DMS153 (cell line): ENCODE data around the gene TMEM205.
"Not testable (repeated sequence)": the region's sequence is repeated elsewhere in the genome, so short reads cannot be mapped to it uniquely, and the experiment has no call there.

Experiments
- DNase-seq: peaks from one replicate; lab custom pipeline; 2025; lab: John Stamatoyannopoulos, UW

The TMEM205 gene

DNA sequence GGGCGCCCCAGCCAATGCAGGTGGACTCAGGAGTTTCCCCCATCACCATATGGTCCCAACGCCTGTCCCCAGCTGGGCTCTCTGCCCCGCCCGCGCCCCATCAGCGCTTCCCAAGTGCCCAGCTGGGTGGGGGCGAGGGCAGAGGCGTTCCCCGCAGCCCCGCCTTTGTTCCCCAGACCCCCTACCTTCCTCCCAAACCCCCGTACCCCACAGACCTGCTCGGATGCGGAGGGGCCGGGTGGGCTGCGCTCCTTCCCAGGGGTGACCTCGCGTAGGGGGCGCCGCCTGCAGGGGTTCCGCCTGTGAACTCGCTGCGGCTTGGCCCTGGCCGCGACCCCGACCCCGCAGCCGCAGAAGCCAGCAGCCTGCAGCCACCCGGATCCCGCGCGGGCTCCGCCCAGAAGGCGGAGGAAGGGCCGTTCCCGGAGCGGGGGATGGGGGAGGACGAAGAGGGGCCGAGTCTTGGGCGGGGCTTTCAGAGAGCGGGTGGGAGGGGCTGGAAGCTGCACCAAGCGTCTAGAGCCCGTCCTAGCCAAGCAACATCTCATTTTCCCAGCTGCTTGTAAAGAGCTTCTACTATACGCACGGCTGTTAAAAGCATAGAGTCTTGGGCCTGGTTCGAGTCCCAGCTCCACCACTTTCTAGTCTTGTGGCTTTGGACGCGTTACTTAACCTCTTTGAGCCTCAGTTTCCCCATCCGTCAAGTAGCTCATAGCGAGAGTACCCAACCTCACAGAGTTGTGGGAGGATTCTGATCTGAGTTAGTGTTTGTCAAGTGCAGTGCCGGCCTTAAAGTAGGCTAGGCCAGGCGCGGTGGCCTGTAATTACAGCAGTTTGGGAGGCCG is 6.6 kb downstream of the TMEM205 start, which contains the start of gene RAB3D:
Gene RAB3D, minus strand, starts transcription at position 404 of the 845 bp plus-strand sequence. CDS start 2,258 bp downstream, outside the sequence.
- DNase-seq = peak; percentile 83

DNA sequence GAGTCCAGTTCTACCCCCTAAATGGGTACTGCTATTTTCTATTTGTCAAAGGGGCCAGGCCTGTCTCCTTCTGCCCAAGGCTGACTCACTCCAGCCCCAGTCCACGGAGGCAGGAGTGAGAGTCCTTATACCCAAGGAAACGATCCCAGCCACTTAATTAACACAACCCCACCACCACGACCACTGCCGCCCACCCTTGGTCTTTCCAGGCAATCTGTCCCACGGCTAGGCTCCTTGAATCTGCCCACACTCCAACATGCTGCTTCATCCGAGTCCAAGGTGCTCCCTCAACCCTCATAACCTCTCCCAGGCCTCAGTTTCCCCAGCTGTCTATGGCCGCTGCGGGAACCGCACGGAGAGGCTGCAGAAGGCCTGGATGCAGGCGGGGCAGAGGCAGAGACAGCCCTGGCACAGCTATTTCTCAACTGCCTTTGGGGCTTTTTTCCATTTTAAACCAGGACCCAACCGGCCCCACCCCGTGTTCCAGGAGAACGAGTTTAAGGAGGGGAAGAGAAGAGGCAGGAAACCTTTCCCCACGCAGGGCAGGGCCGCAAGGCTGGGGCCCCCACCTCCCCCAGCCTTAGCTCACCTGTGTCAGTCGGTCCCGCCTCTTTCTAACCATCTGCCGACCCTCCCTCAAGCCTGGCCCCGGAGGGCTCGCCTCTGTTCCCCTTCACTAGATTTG is 7.4 kb downstream of the TMEM205 start:
- DNase-seq = no peak

DNA sequence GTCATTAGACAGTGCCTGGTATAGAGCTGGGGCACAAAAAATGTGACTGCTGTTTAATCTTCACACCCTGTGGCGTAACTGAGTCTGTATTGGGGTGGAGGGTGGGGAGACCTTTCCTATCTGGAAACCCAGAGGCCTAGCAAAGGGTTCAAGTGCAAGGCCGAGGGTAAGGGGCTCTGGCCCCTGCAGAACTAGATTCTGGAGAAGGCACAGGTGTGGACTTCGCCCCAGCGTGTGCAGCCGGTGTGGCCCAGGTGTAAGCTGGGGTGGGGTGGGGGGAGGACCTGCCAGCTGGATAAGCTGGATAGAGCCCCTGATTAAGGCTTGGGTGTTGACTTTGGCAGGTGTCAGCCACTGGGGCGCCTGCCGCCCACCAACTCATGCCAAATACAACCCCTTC is 7.9 kb downstream of the TMEM205 start:
- DNase-seq = no peak

DNA sequence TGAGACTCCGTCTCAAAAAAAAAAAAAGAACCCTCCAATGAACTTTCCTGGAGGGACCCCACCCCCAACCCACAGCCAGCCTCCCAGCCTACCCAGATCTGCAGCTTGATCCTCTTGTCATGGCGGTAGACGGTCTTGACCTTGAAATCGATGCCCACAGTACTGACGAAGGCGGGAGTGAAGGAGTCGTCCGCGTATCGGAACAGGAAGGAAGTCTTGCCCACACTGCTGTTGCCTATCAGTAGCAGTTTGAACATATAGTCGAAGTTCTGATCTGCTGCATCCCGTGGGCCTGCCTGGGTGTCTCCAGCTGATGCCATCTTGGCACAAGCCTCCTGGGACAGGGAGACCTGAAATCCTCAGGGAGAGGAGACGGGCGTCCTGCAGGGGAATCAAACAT is 9.0 kb downstream of the TMEM205 start:
- no peak for DNase-seq

DNA sequence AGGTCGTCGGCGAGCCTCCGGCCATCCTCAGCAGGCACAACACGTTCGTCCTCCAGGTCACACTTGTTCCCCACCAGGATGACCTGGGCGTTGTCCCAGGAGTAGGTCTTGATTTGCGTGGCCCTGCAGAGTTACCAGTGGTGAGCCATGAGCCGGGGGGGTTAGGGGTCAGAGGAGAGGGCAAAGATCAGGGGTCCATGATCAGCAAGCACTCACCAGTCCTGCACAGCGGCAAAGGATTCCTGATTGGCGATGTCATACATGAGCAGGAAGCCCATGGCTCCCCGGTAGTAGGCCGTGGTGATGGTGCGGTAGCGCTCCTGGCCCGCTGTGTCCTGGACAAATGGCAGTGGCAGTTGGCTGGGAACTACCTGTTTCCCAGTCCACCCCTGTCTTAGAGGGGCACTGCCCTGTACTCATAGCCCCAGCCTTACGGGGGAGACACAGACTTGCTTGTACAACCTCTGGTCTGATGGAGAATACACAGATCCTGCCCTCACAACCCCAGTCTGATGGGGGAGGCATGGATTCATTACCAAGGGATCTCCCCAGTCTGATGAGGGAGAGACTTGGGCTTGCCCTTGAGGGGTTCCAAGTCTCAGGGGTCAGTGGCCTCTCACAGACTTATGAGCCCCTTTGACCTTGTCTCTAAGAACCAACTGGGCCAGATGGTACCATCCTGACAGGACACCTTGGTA is 10.5 kb downstream of the TMEM205 start:
- no peak for DNase-seq

DNA sequence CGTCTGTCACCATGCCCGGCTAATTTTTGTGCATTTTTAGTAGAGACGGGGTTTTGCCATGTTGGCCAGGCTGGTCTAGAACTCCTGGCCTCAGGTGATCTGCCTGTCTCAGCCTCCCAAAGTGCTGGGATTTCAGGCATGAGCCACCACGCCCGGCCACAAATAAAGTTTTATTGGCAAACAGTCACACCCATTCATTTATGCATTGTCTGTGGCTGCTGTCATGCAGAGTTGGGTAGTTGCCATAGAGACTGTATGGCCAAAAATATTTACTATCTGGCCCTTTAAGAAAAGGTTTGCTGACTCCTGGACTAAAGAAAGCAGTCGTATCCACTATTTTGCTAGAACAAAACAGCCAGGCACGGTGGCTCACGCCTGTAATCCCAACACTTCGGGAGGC is 12.2 kb downstream of the TMEM205 start:
- not testable (repeated sequence) for DNase-seq

DNA sequence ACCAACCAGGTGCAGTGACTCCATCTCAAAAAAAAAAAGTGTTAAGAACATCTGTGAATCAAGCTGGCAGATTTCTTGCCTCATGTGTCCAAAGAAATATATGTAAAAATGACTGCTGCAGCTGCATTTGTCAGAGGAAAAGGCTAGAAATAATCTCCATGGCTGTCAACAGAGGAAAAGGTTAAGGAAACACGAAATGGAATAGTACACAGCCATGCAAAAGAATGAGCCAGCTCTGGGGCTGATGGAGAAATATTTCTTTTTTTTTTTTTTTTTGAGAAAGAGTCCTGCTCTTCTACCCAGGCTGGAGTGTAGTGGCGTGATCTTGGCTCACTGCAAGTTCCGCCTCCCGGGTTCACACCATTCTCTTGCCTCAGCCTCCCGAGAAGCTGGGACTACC is 13.2 kb downstream of the TMEM205 start:
- no peak for DNase-seq

DNA sequence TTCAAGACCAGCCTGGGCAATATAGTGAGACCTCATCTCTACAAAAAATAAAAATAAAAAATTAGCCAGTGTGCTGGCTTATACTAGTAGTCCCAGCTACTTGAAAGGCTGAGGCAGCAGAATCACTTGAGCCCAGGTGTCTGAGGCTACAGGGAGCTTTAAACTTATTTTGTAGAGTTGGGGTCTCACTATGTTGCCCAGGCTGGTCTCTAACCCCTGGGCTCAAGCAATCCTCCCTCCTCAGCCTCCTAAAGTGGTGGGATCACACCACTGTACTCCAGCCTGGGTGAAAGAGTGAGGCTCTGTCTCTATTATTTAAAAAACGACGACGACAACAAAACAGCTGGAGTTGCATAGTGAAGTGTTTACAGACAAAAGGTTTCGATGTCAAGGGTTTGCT is 14.6 kb downstream of the TMEM205 start:
- DNase-seq = no peak

DNA sequence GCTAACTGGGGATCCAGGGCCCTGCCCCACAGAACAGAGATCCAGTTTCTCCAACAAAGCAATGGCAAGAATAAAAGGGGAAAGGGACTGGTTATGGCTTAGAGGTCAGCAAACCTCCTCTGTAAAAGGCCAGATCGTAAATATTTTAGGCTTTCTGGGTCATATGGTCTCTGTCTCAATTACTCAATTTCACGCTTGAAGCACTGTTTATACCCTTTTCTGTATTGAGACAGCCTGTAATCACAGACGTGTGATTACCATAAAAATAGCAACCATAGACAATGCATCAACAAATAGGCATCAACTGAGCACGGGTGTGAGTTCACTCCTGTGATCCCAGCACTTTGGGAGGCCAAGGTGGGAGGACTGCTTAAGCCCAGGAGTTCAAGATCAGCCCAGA is 15.9 kb downstream of the TMEM205 start:
- no peak for DNase-seq

DNA sequence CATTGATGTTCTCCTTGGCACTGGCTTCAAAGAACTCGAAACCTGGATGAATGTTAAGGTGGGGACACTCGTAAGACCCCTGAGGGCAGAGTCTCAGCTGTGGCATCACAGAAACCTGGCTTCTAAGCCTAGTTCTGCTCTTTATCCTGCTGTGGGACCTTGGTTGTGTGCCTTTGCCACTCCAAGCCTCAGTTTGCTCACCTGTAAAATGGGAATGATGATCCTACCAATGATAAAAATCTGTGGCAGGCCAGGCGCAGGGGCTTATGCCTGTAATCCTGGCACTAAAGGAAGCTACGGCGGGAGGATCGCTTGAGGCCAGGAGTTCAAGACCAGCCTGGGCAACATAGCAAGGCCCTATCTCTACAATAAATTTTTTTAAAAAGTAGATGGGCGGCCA is 20.5 kb downstream of the TMEM205 start:
- DNase-seq = no peak

DNA sequence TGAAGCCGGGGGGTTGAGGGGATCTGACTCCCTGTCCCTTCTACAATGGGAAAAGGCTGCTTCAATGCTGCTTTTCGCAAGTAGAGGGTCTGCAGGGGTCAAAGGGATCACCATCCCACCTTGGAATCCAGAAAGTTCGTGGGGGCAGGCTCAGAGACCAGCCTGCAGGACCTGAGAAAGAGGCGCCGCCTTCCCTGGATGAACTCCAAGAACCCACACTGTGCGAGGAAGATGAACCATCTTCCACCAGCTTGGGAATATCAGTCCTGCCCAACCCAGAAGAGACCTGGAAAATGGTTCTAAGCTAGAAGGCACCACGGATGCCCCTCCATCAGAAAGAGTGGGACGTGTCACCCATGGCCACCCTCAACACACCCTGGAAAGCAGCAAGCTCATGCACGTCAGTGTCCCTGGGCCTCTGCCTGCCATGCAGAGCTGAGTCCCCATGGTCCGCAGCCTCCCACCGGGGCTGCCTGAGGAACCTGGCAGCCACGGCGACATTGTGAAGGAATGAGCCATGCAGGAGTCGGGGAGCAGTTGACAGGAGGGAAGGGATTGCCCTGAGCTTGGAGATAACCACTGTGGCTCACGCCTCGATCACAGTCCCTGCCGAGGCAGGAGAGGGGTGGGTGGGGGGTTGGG is 21.2 kb downstream of the TMEM205 start:
- DNase-seq = no peak

DNA sequence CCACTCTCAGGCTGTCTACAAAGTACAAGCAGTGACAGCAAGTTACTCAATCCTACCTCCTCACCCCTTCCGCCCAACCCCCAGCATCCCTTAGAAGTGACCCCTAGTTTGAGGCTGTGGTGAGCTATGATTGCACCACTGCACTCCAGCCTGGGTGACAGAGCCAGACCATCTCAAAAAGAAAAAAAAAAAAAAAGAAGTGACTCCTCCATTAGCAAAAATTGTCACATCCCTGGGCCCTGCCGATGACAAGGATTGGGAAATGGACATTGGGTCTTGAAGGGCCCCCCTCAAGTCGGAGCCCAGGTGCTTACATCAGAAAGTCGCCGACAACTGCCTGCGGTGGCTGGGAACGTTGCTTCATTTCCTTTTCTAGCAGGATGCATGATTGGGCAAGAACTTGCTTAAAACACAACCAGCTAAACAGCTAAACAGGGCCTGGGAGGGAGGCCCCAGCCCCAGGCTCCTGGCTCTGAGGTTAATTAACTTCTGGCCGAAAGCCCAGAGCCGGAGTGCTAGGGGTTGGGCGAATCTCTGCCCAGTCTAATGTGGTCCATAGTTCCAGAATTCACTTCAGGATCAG is 21.9 kb downstream of the TMEM205 start:
- DNase-seq = peak; percentile 84

DNA sequence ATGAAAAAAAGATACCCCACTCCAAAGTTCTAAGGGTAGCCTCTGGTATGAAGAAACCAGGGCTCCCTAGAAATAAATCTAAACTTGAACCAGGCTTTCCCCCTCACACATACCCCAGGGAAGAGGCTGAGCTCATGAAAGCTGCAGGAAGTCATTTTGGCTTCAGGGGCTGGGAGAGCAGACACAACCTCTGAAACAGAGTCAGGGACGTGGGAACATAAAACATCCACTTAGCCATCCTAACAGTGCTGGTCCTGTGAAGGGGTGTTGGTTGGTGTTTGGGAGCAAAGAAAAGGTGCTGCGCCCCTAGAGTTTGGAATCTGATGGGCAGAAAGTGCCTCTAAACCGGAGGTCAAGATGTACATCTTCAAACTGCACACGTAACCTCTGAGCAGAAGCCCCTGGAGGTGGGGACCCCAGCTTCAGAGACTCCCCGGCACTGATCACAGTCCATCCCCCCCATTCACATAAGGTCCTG is 22.4 kb downstream of the TMEM205 start:
- DNase-seq = no peak

DNA sequence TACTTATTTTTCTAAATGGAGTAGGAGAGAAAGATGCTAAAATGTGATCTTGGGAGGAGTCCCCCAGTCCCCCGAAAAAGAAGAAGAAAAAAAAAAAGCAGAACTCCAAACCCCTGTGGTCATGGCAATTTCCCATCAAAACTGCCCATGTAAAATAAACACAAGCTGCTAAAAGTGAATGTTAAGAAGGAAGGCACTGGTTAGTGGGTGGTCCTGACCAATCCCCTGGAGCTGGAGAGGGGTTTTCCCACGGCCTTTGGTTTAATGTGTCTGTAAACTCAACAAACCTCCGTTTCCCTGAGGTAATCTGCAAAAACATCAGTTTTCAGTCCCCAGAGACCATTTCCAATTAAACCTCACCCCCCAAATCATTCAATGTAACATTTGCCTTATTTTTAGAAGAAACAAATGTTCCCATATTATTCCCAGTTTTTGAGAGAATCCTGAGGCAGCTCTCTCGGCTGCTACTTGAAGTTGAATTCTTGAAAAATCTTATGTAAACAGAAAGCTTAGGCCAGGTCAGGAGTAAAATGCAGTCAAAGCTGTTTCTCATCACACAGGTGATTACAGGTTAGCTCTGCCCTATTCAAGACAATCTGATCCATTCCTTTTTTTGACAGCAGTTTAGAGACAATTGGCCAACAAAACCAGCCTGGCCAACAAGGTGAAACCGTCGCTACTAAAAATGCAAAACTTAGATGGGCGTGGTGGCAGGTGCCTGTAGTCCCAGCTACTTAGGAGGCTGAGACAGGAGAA is 23.6 kb downstream of the TMEM205 start:
- no peak for DNase-seq

DNA sequence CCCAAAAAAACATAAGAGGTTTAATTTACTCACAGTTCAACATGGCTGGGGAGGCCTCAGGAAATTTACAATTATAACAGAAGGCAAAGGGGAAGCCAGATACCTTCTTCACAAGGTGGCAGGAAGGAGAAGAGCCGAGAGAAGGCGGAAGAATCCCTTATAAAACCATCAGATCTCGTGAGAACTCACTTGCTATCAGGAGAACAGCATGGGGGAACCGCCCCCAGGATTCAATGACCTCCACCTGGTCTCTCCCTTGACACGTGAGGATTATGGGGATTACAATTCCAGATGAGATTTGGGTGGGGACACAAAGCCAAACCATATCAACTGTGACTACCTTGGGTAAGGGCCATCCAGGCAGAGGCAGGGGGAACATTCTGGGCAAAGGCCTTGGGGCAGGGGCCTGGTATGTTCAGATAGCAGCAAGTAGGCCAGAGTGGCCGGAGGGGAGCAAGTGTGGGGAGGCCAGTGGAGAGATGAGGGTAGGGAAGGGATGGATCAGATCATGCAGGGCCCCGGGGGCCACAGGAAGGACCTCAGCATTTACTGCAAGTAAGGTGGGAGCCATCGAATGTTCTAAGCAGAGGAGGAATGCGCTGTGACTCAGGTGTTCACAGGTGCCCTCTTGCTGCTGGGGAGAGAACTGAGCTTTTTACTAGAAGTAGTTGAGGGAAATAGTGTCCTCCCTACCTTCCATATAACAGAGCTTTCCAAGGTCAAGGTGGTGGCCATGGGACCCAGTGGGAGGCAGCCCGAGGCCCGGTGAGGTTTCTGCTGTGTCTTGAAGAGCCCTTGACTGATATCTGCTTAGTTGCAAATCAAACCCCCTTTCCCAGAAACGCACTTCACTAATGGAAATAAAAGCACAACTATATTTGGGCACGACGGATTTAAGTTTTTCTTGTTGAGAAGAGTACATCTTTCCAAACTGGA is 24.6 kb downstream of the TMEM205 start:
- DNase-seq = no peak

DNA sequence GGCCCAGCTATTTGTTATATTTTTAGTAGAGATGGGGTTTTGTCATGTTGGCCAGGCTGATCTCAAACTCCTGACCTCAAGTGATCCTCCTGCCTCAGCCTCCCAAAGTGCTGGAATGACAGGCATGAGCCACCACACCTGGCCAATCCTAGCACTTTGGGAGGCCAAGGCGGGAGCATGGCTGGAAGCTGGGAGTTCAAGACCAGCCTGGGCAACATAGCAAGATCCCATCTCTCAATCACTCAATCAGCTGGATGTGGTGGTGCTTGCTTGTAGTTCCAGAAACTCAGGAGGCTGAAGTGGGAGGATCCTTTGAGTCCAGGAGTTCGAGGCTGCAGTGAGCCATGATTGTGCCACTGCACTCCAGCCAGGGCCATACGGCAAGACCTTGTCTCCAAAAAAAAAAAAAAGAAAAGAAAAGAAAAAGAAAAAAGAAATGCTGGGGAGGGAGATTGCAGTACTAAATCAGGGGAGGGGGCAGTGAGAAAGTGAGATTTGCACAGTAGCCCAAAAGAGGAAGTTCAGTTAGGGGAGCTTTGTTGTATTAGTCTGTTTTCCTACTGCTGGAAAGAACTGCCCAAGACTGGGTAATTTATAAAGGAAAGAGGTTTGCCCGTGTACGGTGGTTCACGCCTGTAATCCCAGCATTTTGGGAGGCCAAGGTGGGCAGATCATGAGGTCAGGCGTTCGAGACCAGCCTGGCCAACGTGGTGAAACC is 25.6 kb downstream of the TMEM205 start:
- not testable (repeated sequence) for DNase-seq

DNA sequence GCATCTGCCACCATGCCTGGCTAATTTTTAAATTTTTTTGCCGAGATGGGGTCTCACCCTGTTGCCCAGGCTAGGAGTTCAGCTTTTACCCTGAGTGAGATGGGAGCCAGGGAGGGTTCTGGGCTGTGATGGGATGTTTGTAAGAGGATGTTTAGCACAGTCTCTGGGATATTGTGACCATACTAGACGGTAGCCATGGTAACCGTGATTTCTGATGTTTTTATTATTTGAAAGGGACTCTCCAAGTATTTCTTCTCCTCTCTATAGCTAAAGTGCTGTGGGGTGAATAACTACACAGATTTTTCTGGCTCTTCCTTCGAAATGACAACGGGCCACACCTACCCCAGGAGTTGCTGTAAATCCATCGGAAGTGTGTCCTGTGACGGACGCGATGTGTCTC is 39.7 kb downstream of the TMEM205 start:
- no peak for DNase-seq

DNA sequence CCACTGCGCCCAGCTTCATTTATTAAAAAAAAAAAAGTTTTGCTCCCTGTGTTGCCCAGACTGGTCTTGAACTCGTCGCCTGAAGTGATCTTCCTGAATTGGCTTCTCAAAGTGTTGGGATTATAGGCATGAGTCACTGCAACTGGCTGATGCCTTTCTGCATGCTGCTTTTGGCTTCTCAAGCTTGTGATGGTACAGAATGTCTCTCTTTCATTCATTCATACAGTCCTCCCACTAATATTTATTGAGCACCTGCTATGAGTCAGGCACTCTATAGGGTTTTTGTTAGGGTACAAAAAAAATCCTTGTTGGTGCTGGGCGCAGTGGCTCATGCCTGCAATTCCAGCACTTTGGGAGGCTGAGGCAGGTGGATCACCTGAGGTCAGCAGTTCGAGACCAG is 41.1 kb downstream of the TMEM205 start:
- no peak for DNase-seq

DNA sequence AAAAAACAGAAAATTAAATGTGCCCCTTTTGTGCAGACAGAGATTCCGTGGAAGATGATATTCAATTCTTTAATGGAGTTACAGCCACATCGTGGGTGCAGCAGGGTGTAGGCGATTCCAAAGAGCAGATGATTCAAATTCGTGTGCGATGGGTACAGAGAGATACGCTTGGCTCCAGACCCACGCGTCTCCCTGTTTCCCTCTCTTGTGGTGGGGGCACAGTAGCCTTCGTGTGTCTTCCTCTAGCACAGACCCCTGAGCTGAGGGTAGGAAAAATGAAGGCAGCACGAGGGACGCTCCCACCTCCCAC is 45.3 kb downstream of the TMEM205 start:
- DNase-seq = no peak
